Thoracic aorta (tissue), 2 donors: ENCODE measurements around the gene ATP6V0D1. TPM values are rescaled to one million over a fixed set of nuclear protein-coding genes. Genes with fewer than 3 reads are reported as not detected.

ENCODE experiments used
- ATAC-seq: fragments of 150-250 bp; one replicate; pipeline ENCODE4 v1.8.0; 2017; ENCODE audit warnings: low read depth; ENCODE audit not compliant: insufficient number of reproducible peaks, low FRiP score
- DNase-seq: peaks from one replicate; pipeline ENCODE4 v3.0.0-alpha.2; 2020; ENCODE audit warnings: low spot score
- H3K27ac ChIP-seq, 2 donors: fragments of 200-600 bp; sonication (generic); 1 replicate in 1 of 2; 2 replicates in 1 of 2; pipeline ENCODE4 v1.5.1; 2016; ENCODE audit warnings: mild to moderate bottlenecking in 2 of 2, moderate library complexity in 2 of 2
- H3K27me3 ChIP-seq: fragments of 200-600 bp; sonication (generic); replicated peaks from 2 replicates; pipeline ENCODE4 v1.6.0; 2016; ENCODE audit warnings: mild to moderate bottlenecking; ENCODE audit not compliant: insufficient read depth
- H3K36me3 ChIP-seq: fragments of 200-600 bp; sonication (generic); one replicate; pipeline ENCODE4 v1.5.1; 2016
- H3K4me1 ChIP-seq, 2 donors: fragments of 200-600 bp; sonication (generic); 1 replicate in 1 of 2; 2 replicates in 1 of 2; pipeline versions ENCODE4 v1.5.1 to v1.6.0; 2016; ENCODE audit warnings: low read depth in 2 of 2, mild to moderate bottlenecking in 1 of 2; ENCODE audit not compliant: control insufficient read depth in 1 of 2
- H3K4me3 ChIP-seq: fragments of 200-600 bp; sonication (generic); 2 replicates; pipeline ENCODE4 v1.5.1; 2016; ENCODE audit warnings: mild to moderate bottlenecking
- H3K9me3 ChIP-seq: fragments of 200-600 bp; sonication (generic); 2 replicates; pipeline ENCODE4 v1.5.1; 2016
- CTCF ChIP-seq: fragments of 200-600 bp; sonication (generic); IDR thresholded peaks from one replicate; pipeline ENCODE4 v1.5.1; 2019; ENCODE audit warnings: antibody characterized with exemption
- total RNA-seq, 2 donors: library from RNA; depleted of rRNA; stranded (reverse); fragments of >200 nt; gene quantifications; one replicate each; pipeline versions ENCODE4 v1.1.0 to v1.2.3, GENCODE V29; 2016

Gene ATP6V0D1
- total RNA-seq, 2 donors from 2014 or later: 68.6 to 72.7 TPM

GRCh38 chr16:67388591-67388990 lies 92.4 kb downstream of the ATP6V0D1 start:
- H3K27me3 ChIP-seq: no peaks in the 10 kb centered on the region
- no peak for ATAC-seq
- H3K27ac ChIP-seq: no peak overlapping the region
- TF ChIP-seq CTCF: no peak
- peaks cover 3 to 9% of the 10 kb centered on the region in 2 donors for H3K4me1 ChIP-seq
- H3K9me3 ChIP-seq: no peaks in the 10 kb centered on the region
- no peak overlapping the region for H3K4me3 ChIP-seq
- no peak for DNase-seq
- no peaks in the 10 kb centered on the region for H3K36me3 ChIP-seq

GRCh38 chr16:67388191-67388590 lies 92.8 kb downstream of the ATP6V0D1 start:
- no peak for DNase-seq
- no peak for TF ChIP-seq CTCF
- Histone ChIP-seq H3K27me3 (no peaks in the 10 kb centered on the region), H3K36me3 (no peaks in the 10 kb centered on the region), H3K4me1 (peaks cover 2 to 5% of the 10 kb centered on the region in 2 donors), H3K27ac (no peak overlapping the region), H3K9me3 (no peaks in the 10 kb centered on the region), H3K4me3 (no peak overlapping the region)
- no peak for ATAC-seq

Other genes with a start within 250 kb of the ATP6V0D1 start
- 10 to 100 TPM; 28.5 to 31.7 TPM for gene FHOD1, start 233.7 kb downstream of the ATP6V0D1 start, total RNA-seq
- gene SLC9A5, start 232.2 kb downstream of the ATP6V0D1 start, total RNA-seq: 1 to 10 TPM; 1.4 to 1.8 TPM
- 10 to 100 TPM in 1 of 2 donors, 1 to 10 TPM in 1; 3.1 to 15.6 TPM for gene PLEKHG4, start 201.6 kb downstream of the ATP6V0D1 start, total RNA-seq
- gene KCTD19, start 154.4 kb downstream of the ATP6V0D1 start, total RNA-seq: not detected
- gene LRRC36, start 154.3 kb downstream of the ATP6V0D1 start, total RNA-seq: not detected
- gene TPPP3, start 87.7 kb downstream of the ATP6V0D1 start, total RNA-seq: 10 to 100 TPM; 12.6 to 34.9 TPM
- 10 to 100 TPM; 15.0 to 28.7 TPM for gene ZDHHC1, start 64.7 kb downstream of the ATP6V0D1 start, total RNA-seq
- gene HSD11B2, start 50.0 kb downstream of the ATP6V0D1 start, total RNA-seq: not detected
- not detected for gene AGRP, start 2.4 kb upstream of the ATP6V0D1 start, total RNA-seq
- gene RIPOR1, start 47.7 kb upstream of the ATP6V0D1 start, total RNA-seq: 100 to 1,000 TPM in 1 of 2 donors, 10 to 100 TPM in 1; 98.0 to 101 TPM
- gene CTCF, start 81.4 kb upstream of the ATP6V0D1 start, total RNA-seq: 10 to 100 TPM; 23.0 to 26.7 TPM
- gene CARMIL2, start 164.0 kb upstream of the ATP6V0D1 start, total RNA-seq: 1 to 10 TPM in 1 of 2 donors, under 1 TPM in 1; 0.42 to 1.2 TPM
- gene ACD, start 179.1 kb upstream of the ATP6V0D1 start, total RNA-seq: 10 to 100 TPM; 16.9 to 20.4 TPM
- 10 to 100 TPM in 1 of 2 donors, 1 to 10 TPM in 1; 5.7 to 10.7 TPM for gene PARD6A, start 179.8 kb upstream of the ATP6V0D1 start, total RNA-seq
- 10 to 100 TPM; 15.4 to 17.6 TPM for gene ENKD1, start 185.6 kb upstream of the ATP6V0D1 start, total RNA-seq
- 10 to 100 TPM in 1 of 2 donors, 1 to 10 TPM in 1; 6.6 to 11.9 TPM for gene C16orf86, start 185.7 kb upstream of the ATP6V0D1 start, total RNA-seq
- gene GFOD2, start 238.2 kb upstream of the ATP6V0D1 start, total RNA-seq: 10 to 100 TPM; 13.3 to 19.2 TPM